Measurements from ENCODE around the gene SPTB.

The SPTB gene

DNA sequence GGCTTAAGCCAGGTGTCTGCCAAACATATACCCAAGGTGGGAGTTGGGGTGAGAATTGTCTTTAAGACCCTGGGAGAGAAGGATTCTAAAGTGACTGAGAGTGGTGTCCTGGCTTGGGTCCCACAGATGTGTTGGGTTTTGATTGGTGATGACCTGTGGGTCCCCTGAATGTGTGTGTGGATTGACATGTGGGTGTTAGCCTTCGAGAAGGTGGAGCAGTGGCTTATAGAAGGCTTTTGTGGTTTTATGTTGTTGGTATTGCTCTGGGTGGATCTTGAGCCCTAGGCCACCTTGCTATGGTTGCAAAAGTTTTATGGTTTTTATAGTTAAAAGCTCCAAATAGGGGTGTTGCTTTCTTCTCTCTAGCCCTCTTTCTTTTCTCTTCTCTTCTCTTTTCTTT is 145.8 kb downstream of the SPTB start:
- no peak for TF ChIP-seq CTCF (conservative IDR thresholded peaks at IDR 0.05; ENCODE audit: low read depth)
- DNase-seq (ENCODE audit: low spot score), result no peak
- POLR2A ChIA-PET (ENCODE audit: low non-redundant PET), result no interaction called here
- CTCF ChIA-PET, result interaction anchor here (1.9 kb wide), 1 partner anchor 31 kb away, joined by 5 read pairs; no protein-coding TSS in a partner anchor
- H3K27ac ChIP-seq, result no peak overlapping the region

GRCh38 chr14:64733321-64733720 is 146.4 kb downstream of the SPTB start:
- peak overlapping the region; percentile 94; the same call in 1 of the 2 replicates for H3K27ac ChIP-seq
- DNase-seq (ENCODE audit: low spot score), result no peak
- TF ChIP-seq CTCF (conservative IDR thresholded peaks at IDR 0.05; ENCODE audit: low read depth), result no peak
- POLR2A ChIA-PET (ENCODE audit: low non-redundant PET), result no interaction called here
- CTCF ChIA-PET, result no interaction called here

DNA sequence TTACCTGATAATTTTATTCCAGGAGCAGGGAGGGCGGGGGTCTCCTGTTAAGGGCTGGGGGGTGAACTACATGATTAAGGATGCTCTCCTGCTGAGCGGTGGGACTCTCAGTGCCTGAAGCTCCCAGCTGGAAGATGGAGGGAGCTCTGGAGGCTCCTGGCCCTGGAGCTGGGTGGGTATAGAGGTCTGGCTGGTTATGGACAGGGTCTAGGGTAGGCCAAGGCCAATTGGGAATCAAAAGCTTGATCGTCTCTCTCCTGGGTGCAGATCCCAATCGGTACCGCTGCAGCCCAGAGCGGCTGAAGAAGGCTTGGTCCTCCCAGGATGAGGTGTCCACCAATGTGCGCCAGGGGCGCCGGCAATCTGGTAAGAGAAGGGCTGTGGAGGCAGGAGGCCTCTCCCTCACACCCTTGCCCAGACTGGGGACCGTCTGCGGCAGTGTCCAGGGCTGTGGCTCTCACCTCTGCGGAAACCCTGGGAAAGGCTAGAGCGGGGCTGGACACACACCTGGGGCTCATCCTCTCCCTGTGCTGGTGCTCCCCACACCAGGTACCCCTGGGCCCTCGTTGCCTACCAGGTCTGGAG is 147.1 kb downstream of the SPTB start:
- peak overlapping the region; percentile 94 for H3K27ac ChIP-seq
- CTCF ChIA-PET, result interaction anchor here (0.6 to 0.7 kb wide), 2 partner anchors 10 to 186 kb away, joined by 3 to 4 read pairs; no protein-coding TSS in a partner anchor
- no peak for DNase-seq (ENCODE audit: low spot score)
- POLR2A ChIA-PET (ENCODE audit: low non-redundant PET), result no interaction called here
- no peak for TF ChIP-seq CTCF (conservative IDR thresholded peaks at IDR 0.05; ENCODE audit: low read depth)

GRCh38 chr14:64732066-64732465 is 147.6 kb downstream of the SPTB start:
- no peak for TF ChIP-seq CTCF (conservative IDR thresholded peaks at IDR 0.05; ENCODE audit: low read depth)
- POLR2A ChIA-PET (ENCODE audit: low non-redundant PET), result no interaction called here
- CTCF ChIA-PET, result interaction anchor here (0.6 to 0.7 kb wide), 2 partner anchors 10 to 187 kb away, joined by 3 to 4 read pairs; no protein-coding TSS in a partner anchor
- H3K27ac ChIP-seq, result peak overlapping the region; percentile 94
- no peak for DNase-seq (ENCODE audit: low spot score)

GRCh38 chr14:64731141-64731581 is 148.5 kb downstream of the SPTB start:
- TF ChIP-seq CTCF (conservative IDR thresholded peaks at IDR 0.05; ENCODE audit: low read depth), result no peak

GRCh38 chr14:64730681-64731080 is 149.0 kb downstream of the SPTB start:
- H3K27ac ChIP-seq, result peak overlapping the region; percentile 94
- ChIA-PET CTCF (no interaction called here), POLR2A (ENCODE audit: low non-redundant PET) (no interaction called here)
- TF ChIP-seq CTCF (conservative IDR thresholded peaks at IDR 0.05; ENCODE audit: low read depth), result no peak
- no peak for DNase-seq (ENCODE audit: low spot score)

More at GRCh38 chr14:64731141-64731581, 148.5 kb downstream of the SPTB start:
- POLR2A ChIA-PET (ENCODE audit: low non-redundant PET), result no interaction called here
- DNase-seq (ENCODE audit: low spot score), result no peak
- peak overlapping the region; percentile 94 for H3K27ac ChIP-seq
- CTCF ChIA-PET, result no interaction called here
